HepG2 (cell line): ENCODE results near the gene RPLP1. TPM values are rescaled to one million over a fixed set of nuclear protein-coding genes. Genes with fewer than 3 reads are reported as not detected.

ENCODE experiments used
- ARNT2 ChIP-seq: sonication (generic); formaldehyde crosslinking; IDR thresholded peaks from 2 replicates; pipeline ENCODE4 v1.8.0; 2022; ENCODE audit warnings: mild to moderate bottlenecking, low read depth, missing genetic modification reagents, moderate library complexity
- ARNTL ChIP-seq: sonication (generic); formaldehyde crosslinking; IDR thresholded peaks from 2 replicates; pipeline ENCODE4 v1.4.0; 2020; ENCODE audit warnings: mild to moderate bottlenecking, missing genetic modification reagents
- DNMT1 ChIP-seq: sonication (generic); formaldehyde crosslinking; IDR thresholded peaks from 2 replicates; pipeline ENCODE4 v1.5.1; 2020; ENCODE audit warnings: mild to moderate bottlenecking, missing genetic modification reagents
- FOXC1 ChIP-seq: sonication (generic); formaldehyde crosslinking; IDR thresholded peaks from 2 replicates; pipeline ENCODE4 v1.8.0; 2022; ENCODE audit warnings: mild to moderate bottlenecking, missing genetic modification reagents, borderline replicate concordance
- KLF9 ChIP-seq: IDR thresholded peaks from 2 replicates; pipeline ENCODE4 v1.6.1; 2016; ENCODE audit warnings: low read depth
- MYC ChIP-seq: sonication (generic); formaldehyde crosslinking; IDR thresholded peaks from 2 replicates; pipeline ENCODE4 v1.9.0; 2021; ENCODE audit warnings: missing genetic modification reagents, borderline replicate concordance
- NFYB ChIP-seq: sonication (generic); formaldehyde crosslinking; IDR thresholded peaks from 2 replicates; pipeline ENCODE4 v1.4.0; 2020; ENCODE audit warnings: missing genetic modification reagents
- NR2C2 ChIP-seq: sonication (generic); formaldehyde crosslinking; IDR thresholded peaks from 2 replicates; pipeline ENCODE4 v1.4.0; 2020; ENCODE audit warnings: missing genetic modification reagents, mild to moderate bottlenecking, moderate library complexity, borderline replicate concordance
- NR2F6 ChIP-seq, 2 experiments: IDR thresholded peaks; 2 replicates each; pipeline ENCODE4 v1.6.1; 2016; ENCODE audit warnings: antibody characterized with exemption in 1 of 2, mild to moderate bottlenecking in 1 of 2
- PAX8 ChIP-seq: sonication (generic); formaldehyde crosslinking; IDR thresholded peaks from 2 replicates; pipeline ENCODE4 v1.8.0; 2022; ENCODE audit warnings: mild to moderate bottlenecking, missing genetic modification reagents, borderline replicate concordance
- RFXAP ChIP-seq: sonication (generic); formaldehyde crosslinking; IDR thresholded peaks from 2 replicates; pipeline ENCODE4 v1.4.0; 2020; ENCODE audit warnings: missing genetic modification reagents, borderline replicate concordance
- RNF2 ChIP-seq: fragments of 450-650 bp; conservative IDR thresholded peaks from 2 replicates; pipeline ENCODE4 v1.6.1; 2016; ENCODE audit warnings: low read depth
- TBX2 ChIP-seq: sonication (generic); formaldehyde crosslinking; IDR thresholded peaks from 2 replicates; pipeline ENCODE4 v1.5.0; 2020; ENCODE audit warnings: missing genetic modification reagents, mild to moderate bottlenecking, borderline replicate concordance
- YEATS2 ChIP-seq: sonication (generic); formaldehyde crosslinking; IDR thresholded peaks from 2 replicates; pipeline ENCODE4 v1.4.0; 2020; ENCODE audit warnings: missing genetic modification reagents, borderline replicate concordance
- ZFYVE20 ChIP-seq: sonication (generic); formaldehyde crosslinking; IDR thresholded peaks from 2 replicates; pipeline ENCODE4 v1.8.0; 2023; ENCODE audit warnings: low read depth, mild to moderate bottlenecking, moderate library complexity, missing genetic modification reagents, borderline replicate concordance
- ZNF274 ChIP-seq: sonication (generic); formaldehyde crosslinking; IDR thresholded peaks from 2 replicates; pipeline ENCODE4 v1.5.1; 2020; ENCODE audit warnings: mild to moderate bottlenecking, missing genetic modification reagents
- ZNF772 ChIP-seq: sonication (generic); formaldehyde crosslinking; IDR thresholded peaks from 2 replicates; pipeline ENCODE4 v1.5.0; 2020; ENCODE audit warnings: mild to moderate bottlenecking, missing genetic modification reagents
- ZSCAN22 ChIP-seq: sonication (generic); formaldehyde crosslinking; IDR thresholded peaks from 2 replicates; pipeline ENCODE4 v1.4.0; 2020; ENCODE audit warnings: mild to moderate bottlenecking, missing genetic modification reagents
- polyA plus RNA-seq, 8 experiments: library from polyadenylated mRNA; depleted of rRNA in 3 of 8; stranded (reverse) in 7 of 8; unstranded in 1 of 8; fragments of >200 nt; fragmentation: Illumina TruSeq in 4 of 8; extraction: Trizol in 4 of 8; gene quantifications; 2 replicates each; pipeline versions ENCODE4 v1.2.1 to v1.2.3, GENCODE V29; 2011 to 2016; ENCODE audit warnings: low read depth in 4 of 8, missing spikeins in 1 of 8, mixed read lengths in 1 of 8; ENCODE audit not compliant: insufficient read depth in 1 of 8
- total RNA-seq, 5 experiments: library from RNA; depleted of rRNA; stranded (reverse); fragments of >200 nt; fragmentation: Illumina TruSeq; extraction: Trizol; gene quantifications; 2 replicates each; pipeline ENCODE4 v1.2.3, GENCODE V29; 2016; ENCODE audit warnings: low read depth in 1 of 5
- TF ChIP-seq, protein P1 (sequence below): sonication (generic); formaldehyde crosslinking; IDR thresholded peaks from 2 replicates; pipeline ENCODE4 v1.4.0; 2020; ENCODE audit warnings: low read depth, mild to moderate bottlenecking, missing genetic modification reagents
- TF ChIP-seq, protein P2 (sequence below): sonication (generic); formaldehyde crosslinking; IDR thresholded peaks from 2 replicates; pipeline ENCODE4 v1.4.0; 2020; ENCODE audit warnings: missing genetic modification reagents, borderline replicate concordance
- TF ChIP-seq, protein P3 (sequence below): sonication (generic); IDR thresholded peaks from 2 replicates; pipeline ENCODE4 v1.6.1; 2016; ENCODE audit warnings: low read depth, borderline replicate concordance
- TF ChIP-seq, protein P4 (sequence below): sonication (generic); formaldehyde crosslinking; IDR thresholded peaks from 2 replicates; pipeline ENCODE4 v1.8.1; 2023; ENCODE audit warnings: mild to moderate bottlenecking, missing genetic modification reagents, borderline replicate concordance

Gene RPLP1
- total and polyA plus RNA-seq, 2 of the 13 experiments (the other 11 are each of a cell fraction or from before 2014, with no cell fraction given) = 817 to 929 TPM

DNA sequence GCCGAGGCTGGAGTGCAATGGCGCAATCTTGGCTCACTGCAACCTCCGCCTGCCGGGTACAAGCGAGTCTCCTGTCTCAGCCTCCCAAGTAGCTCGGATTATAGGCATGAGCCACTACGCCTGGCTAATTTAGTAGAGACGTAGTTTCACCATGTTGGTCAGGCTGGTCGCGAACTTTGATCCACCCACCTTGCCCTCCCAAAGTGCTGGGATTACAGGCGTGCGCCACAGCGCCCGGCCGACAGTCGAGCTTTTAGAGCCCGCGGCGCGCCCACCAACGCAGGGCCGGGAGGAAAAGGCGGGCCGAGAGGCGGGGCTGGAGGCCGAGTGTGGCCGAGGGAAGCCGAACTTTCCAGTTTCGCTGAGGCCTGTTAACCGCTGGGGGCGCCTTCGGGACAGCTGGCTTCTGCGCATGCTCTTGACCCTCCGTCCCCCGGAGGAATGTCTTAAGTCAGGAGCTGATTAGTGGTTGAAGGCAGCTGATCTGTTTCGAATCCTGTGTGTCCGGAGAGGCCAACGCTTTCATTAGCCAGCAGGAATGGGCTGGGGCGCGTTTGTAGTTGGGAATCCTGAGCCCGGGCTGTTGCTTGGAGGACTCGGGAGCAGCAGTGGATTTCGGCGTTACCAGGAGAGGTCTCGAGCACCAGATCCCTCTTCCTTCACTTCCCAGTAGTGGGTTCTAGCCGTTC is 10.0 kb downstream of the RPLP1 start (continued):
- TF ChIP-seq NR2C2 (CRISPR knock-in tag) = peak; percentile 94
- TF ChIP-seq RFXAP (CRISPR knock-in tag) = 0 out of 2 replicates have a peak, but pooled peaks have one; percentile 73
- TF ChIP-seq, protein P1, sequence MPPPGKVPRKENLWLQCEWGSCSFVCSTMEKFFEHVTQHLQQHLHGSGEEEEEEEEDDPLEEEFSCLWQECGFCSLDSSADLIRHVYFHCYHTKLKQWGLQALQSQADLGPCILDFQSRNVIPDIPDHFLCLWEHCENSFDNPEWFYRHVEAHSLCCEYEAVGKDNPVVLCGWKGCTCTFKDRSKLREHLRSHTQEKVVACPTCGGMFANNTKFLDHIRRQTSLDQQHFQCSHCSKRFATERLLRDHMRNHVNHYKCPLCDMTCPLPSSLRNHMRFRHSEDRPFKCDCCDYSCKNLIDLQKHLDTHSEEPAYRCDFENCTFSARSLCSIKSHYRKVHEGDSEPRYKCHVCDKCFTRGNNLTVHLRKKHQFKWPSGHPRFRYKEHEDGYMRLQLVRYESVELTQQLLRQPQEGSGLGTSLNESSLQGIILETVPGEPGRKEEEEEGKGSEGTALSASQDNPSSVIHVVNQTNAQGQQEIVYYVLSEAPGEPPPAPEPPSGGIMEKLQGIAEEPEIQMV (CRISPR knock-in tag) = no peak
- TF ChIP-seq RNF2 = peak; percentile 80; the same call in 1 of the 2 replicates
- TF ChIP-seq ZSCAN22 (CRISPR knock-in tag) = no peak
- 0 out of 2 replicates have a peak, but pooled peaks have one; percentile 22 for TF ChIP-seq FOXC1 (CRISPR knock-in tag)
- peak; percentile 85 for TF ChIP-seq TBX2 (CRISPR knock-in tag)
- peak; percentile 81 for TF ChIP-seq YEATS2
- no peak for TF ChIP-seq ZFYVE20 (CRISPR knock-in tag)
- TF ChIP-seq ZNF274 (CRISPR knock-in tag) = peak; percentile 70; the same call in 1 of the 2 replicates
- TF ChIP-seq, protein P2, sequence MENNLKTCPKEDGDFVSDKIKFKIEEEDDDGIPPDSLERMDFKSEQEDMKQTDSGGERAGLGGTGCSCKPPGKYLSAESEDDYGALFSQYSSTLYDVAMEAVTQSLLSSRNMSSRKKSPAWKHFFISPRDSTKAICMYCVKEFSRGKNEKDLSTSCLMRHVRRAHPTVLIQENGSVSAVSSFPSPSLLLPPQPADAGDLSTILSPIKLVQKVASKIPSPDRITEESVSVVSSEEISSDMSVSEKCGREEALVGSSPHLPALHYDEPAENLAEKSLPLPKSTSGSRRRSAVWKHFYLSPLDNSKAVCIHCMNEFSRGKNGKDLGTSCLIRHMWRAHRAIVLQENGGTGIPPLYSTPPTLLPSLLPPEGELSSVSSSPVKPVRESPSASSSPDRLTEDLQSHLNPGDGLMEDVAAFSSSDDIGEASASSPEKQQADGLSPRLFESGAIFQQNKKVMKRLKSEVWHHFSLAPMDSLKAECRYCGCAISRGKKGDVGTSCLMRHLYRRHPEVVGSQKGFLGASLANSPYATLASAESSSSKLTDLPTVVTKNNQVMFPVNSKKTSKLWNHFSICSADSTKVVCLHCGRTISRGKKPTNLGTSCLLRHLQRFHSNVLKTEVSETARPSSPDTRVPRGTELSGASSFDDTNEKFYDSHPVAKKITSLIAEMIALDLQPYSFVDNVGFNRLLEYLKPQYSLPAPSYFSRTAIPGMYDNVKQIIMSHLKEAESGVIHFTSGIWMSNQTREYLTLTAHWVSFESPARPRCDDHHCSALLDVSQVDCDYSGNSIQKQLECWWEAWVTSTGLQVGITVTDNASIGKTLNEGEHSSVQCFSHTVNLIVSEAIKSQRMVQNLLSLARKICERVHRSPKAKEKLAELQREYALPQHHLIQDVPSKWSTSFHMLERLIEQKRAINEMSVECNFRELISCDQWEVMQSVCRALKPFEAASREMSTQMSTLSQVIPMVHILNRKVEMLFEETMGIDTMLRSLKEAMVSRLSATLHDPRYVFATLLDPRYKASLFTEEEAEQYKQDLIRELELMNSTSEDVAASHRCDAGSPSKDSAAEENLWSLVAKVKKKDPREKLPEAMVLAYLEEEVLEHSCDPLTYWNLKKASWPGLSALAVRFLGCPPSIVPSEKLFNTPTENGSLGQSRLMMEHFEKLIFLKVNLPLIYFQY (CRISPR knock-in tag) = no peak
- no peak for TF ChIP-seq DNMT1 (CRISPR knock-in tag)
- TF ChIP-seq, protein P3, sequence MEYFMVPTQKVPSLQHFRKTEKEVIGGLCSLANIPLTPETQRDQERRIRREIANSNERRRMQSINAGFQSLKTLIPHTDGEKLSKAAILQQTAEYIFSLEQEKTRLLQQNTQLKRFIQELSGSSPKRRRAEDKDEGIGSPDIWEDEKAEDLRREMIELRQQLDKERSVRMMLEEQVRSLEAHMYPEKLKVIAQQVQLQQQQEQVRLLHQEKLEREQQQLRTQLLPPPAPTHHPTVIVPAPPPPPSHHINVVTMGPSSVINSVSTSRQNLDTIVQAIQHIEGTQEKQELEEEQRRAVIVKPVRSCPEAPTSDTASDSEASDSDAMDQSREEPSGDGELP = peak; percentile 90
- TF ChIP-seq MYC (CRISPR knock-in tag) = peak; percentile 45; the same call in 1 of the 2 replicates
- TF ChIP-seq, protein P4, sequence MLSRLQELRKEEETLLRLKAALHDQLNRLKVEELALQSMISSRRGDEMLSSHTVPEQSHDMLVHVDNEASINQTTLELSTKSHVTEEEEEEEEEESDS (CRISPR knock-in tag) = no peak
- TF ChIP-seq NR2F6 (IDR thresholded peaks at IDR 0.05) = 0 out of 2 replicates have a peak, but pooled peaks have one; percentile 19
- no peak for TF ChIP-seq NR2F6 (CRISPR knock-in tag; IDR thresholded peaks at IDR 0.05)
- 0 out of 2 replicates have a peak, but pooled peaks have one; percentile 67 for TF ChIP-seq ARNTL (CRISPR knock-in tag)
- TF ChIP-seq ARNT2 (CRISPR knock-in tag) = no peak
- 0 out of 2 replicates have a peak, but pooled peaks have one; percentile 53 for TF ChIP-seq PAX8 (CRISPR knock-in tag)
- TF ChIP-seq ZNF772 (CRISPR knock-in tag) = peak; percentile 75
- peak; percentile 58 for TF ChIP-seq NFYB (CRISPR knock-in tag)
- TF ChIP-seq KLF9 (CRISPR knock-in tag) = no peak
